ENCODE measurements around the gene THPO.
A peak's percentile ranks its signal among the peaks of the same experiment; 100 is the strongest.

The THPO gene

GRCh38 chr3:184362668-184363546, 15.1 kb downstream of the THPO start:
- DNase-seq (ENCODE audit: low read depth in 2 of 2), result peak; percentile 84 to 86

- DNase-seq (ENCODE audit: low read depth in 2 of 2), result peak in 1 of 2 donors; percentile 41
Measured at GRCh38 chr3:184361932-184362667, 15.9 kb downstream of the THPO start.

- peak in 1 of 2 donors; percentile 53 for DNase-seq (ENCODE audit: low read depth in 2 of 2)
Measured at GRCh38 chr3:184361532-184361931, 16.5 kb downstream of the THPO start, which contains the start of the genes CLCN2 and POLR2H. CLCN2 (minus strand) TSS chr3:184361605; CDS start chr3:184361479, 126 bp downstream. POLR2H (plus strand) TSS chr3:184361710; CDS start chr3:184363493, 1,783 bp downstream.

- DNase-seq (ENCODE audit: low read depth in 2 of 2), result no peak
Measured at GRCh38 chr3:184360929-184361531, 17.0 kb downstream of the THPO start.

- DNase-seq (ENCODE audit: low read depth in 2 of 2), result no peak
Measured at GRCh38 chr3:184360070-184360928, 17.7 kb downstream of the THPO start.

- no peak for DNase-seq (ENCODE audit: low read depth in 2 of 2)
Measured at GRCh38 chr3:184359610-184360009, 18.4 kb downstream of the THPO start.

- DNase-seq (ENCODE audit: low read depth in 2 of 2), result no peak
Measured at GRCh38 chr3:184358921-184359350, 19.1 kb downstream of the THPO start.

GRCh38 chr3:184358124-184358767, 19.8 kb downstream of the THPO start:
- DNase-seq (ENCODE audit: low read depth in 2 of 2), result no peak

GRCh38 chr3:184357248-184358123, 20.5 kb downstream of the THPO start:
- DNase-seq (ENCODE audit: low read depth in 2 of 2), result no peak

GRCh38 chr3:184355261-184356040, 22.6 kb downstream of the THPO start:
- DNase-seq (ENCODE audit: low read depth in 2 of 2), result no peak

GRCh38 chr3:184354754-184355153, 23.3 kb downstream of the THPO start:
- no peak for DNase-seq (ENCODE audit: low read depth in 2 of 2)

GRCh38 chr3:184354121-184354728, 23.8 kb downstream of the THPO start:
- peak; percentile 63 to 69 for DNase-seq (ENCODE audit: low read depth in 2 of 2)

GRCh38 chr3:184353546-184353941, 24.5 kb downstream of the THPO start:
- no peak for DNase-seq (ENCODE audit: low read depth in 2 of 2)

- DNase-seq (ENCODE audit: low read depth in 2 of 2), result no peak
Measured at GRCh38 chr3:184352897-184353545, 25.0 kb downstream of the THPO start.

GRCh38 chr3:184352149-184352785, 25.7 kb downstream of the THPO start:
- no peak for DNase-seq (ENCODE audit: low read depth in 2 of 2)

GRCh38 chr3:184351511-184352148, 26.4 kb downstream of the THPO start:
- DNase-seq (ENCODE audit: low read depth in 2 of 2), result no peak

GRCh38 chr3:184350618-184351017, 27.4 kb downstream of the THPO start:
- DNase-seq (ENCODE audit: low read depth in 2 of 2), result no peak

All from stimulated activated CD4-positive, alpha-beta T cell treated with anti-CD3 and anti-CD28 coated beads, Interleukin-1b, Interleukin-23, amount 100 ng/mL, for 4 hours (primary cell).